H9 (cell line): ENCODE results near the gene ULK4. TPM values are rescaled to one million over a fixed set of nuclear protein-coding genes. Genes with fewer than 3 reads are reported as not detected.

Experiments used
- DNase-seq: peaks from one replicate; pipeline ENCODE4 v3.0.0-alpha.2; 2017
- H2AFZ ChIP-seq: one replicate; pipeline ENCODE4 v1.6.1; 2013; ENCODE audit warnings: mild to moderate bottlenecking, low read length, control low read depth, moderate library complexity
- H2AK5ac ChIP-seq: 2 replicates; pipeline ENCODE4 v1.6.1; 2013; ENCODE audit warnings: low read length, control low read depth, mixed read lengths; ENCODE audit not compliant: insufficient read length
- H2BK120ac ChIP-seq: one replicate; pipeline ENCODE4 v1.6.1; 2013; ENCODE audit warnings: low read depth, mild to moderate bottlenecking, low read length, control low read depth, inconsistent platforms; ENCODE audit not compliant: poor library complexity, severe bottlenecking
- H2BK12ac ChIP-seq: 2 replicates; pipeline ENCODE4 v1.6.1; 2013; ENCODE audit warnings: low read length, control low read depth, mixed read lengths, low read depth; ENCODE audit not compliant: insufficient read length
- H2BK15ac ChIP-seq: 2 replicates; pipeline ENCODE4 v1.6.1; 2013; ENCODE audit warnings: low read depth, low read length, control low read depth
- H2BK20ac ChIP-seq: one replicate; pipeline ENCODE4 v1.6.1; 2013; ENCODE audit warnings: low read depth, mild to moderate bottlenecking, low read length, control low read depth, inconsistent platforms; ENCODE audit not compliant: poor library complexity, severe bottlenecking
- H2BK5ac ChIP-seq: 2 replicates; pipeline ENCODE4 v1.6.1; 2013; ENCODE audit warnings: low read length, control low read depth, mixed read lengths; ENCODE audit not compliant: insufficient read length
- H3K14ac ChIP-seq: 2 replicates; pipeline ENCODE4 v1.6.1; 2013; ENCODE audit warnings: low read length, control low read depth; ENCODE audit not compliant: insufficient read depth
- H3K18ac ChIP-seq: 2 replicates; pipeline ENCODE4 v1.6.1; 2013; ENCODE audit warnings: low read depth, mild to moderate bottlenecking, mixed read lengths, low read length, control low read depth; ENCODE audit not compliant: insufficient read length
- H3K23ac ChIP-seq: 2 replicates; pipeline ENCODE4 v1.6.1; 2013; ENCODE audit warnings: low read length, control low read depth, mixed read lengths, low read depth; ENCODE audit not compliant: insufficient read length
- H3K23me2 ChIP-seq: 2 replicates; pipeline ENCODE4 v1.6.1; 2013; ENCODE audit warnings: low read depth, mild to moderate bottlenecking, mixed read lengths, low read length, control low read depth; ENCODE audit not compliant: insufficient read length, poor library complexity, severe bottlenecking
- H3K27ac ChIP-seq: 2 replicates; pipeline ENCODE4 v1.5.1; 2013; ENCODE audit warnings: low read length, control low read depth, mixed read lengths, low read depth; ENCODE audit not compliant: insufficient read length
- H3K27me3 ChIP-seq: 2 replicates; pipeline ENCODE4 v1.6.1; 2013; ENCODE audit warnings: low read length, control low read depth, inconsistent platforms; ENCODE audit not compliant: insufficient read depth
- H3K4ac ChIP-seq: 2 replicates; pipeline ENCODE4 v1.6.1; 2013; ENCODE audit warnings: low read depth, mild to moderate bottlenecking, control low read depth, inconsistent platforms, low read length, moderate library complexity
- H3K4me1 ChIP-seq: 2 replicates; pipeline ENCODE4 v1.6.1; 2013; ENCODE audit warnings: low read length, control low read depth, inconsistent platforms; ENCODE audit not compliant: insufficient read depth
- H3K4me2 ChIP-seq: 2 replicates; pipeline ENCODE4 v1.6.1; 2013; ENCODE audit warnings: low read length, control low read depth, mixed read lengths; ENCODE audit not compliant: insufficient read length, insufficient read depth
- H3K56ac ChIP-seq: 2 replicates; pipeline ENCODE4 v1.6.1; 2013; ENCODE audit warnings: low read depth, mild to moderate bottlenecking, mixed read lengths, low read length, control low read depth; ENCODE audit not compliant: insufficient read length
- H3K79me1 ChIP-seq: 2 replicates; pipeline ENCODE4 v1.6.1; 2013; ENCODE audit warnings: low read depth, mild to moderate bottlenecking, moderate library complexity, low read length, control low read depth, inconsistent platforms; ENCODE audit not compliant: insufficient read depth, poor library complexity, severe bottlenecking
- H3K79me2 ChIP-seq: 2 replicates; pipeline ENCODE4 v1.6.1; 2013; ENCODE audit warnings: low read length, control low read depth, inconsistent platforms; ENCODE audit not compliant: insufficient read depth
- H3K9ac ChIP-seq: 2 replicates; pipeline ENCODE4 v1.6.1; 2013; ENCODE audit warnings: low read length, control low read depth, mixed read lengths; ENCODE audit not compliant: insufficient read length; ENCODE audit errors: extremely low read depth
- H3K9me3 ChIP-seq: one replicate; pipeline ENCODE4 v1.6.1; 2013; ENCODE audit warnings: low read depth, low read length, inconsistent platforms; ENCODE audit not compliant: control insufficient read depth
- H3T11ph ChIP-seq: one replicate; pipeline ENCODE4 v1.6.1; 2013; ENCODE audit warnings: mild to moderate bottlenecking, low read length, control low read depth, inconsistent platforms
- H4K20me1 ChIP-seq: one replicate; pipeline ENCODE4 v1.6.1; 2013; ENCODE audit not compliant: control insufficient read depth, insufficient read length, insufficient read depth
- H4K5ac ChIP-seq: 2 replicates; pipeline ENCODE4 v1.6.1; 2013; ENCODE audit warnings: low read depth, mild to moderate bottlenecking, mixed read lengths, low read length, control low read depth; ENCODE audit not compliant: insufficient read length
- H4K8ac ChIP-seq: replicated peaks from 2 replicates; pipeline ENCODE4 v1.6.1; 2013; ENCODE audit warnings: low read length, control low read depth, mixed read lengths, low read depth; ENCODE audit not compliant: insufficient read length
- H4K91ac ChIP-seq: 2 replicates; pipeline ENCODE4 v1.6.1; 2013; ENCODE audit warnings: low read depth, mild to moderate bottlenecking, moderate library complexity, mixed read lengths, low read length, control low read depth; ENCODE audit not compliant: insufficient read length
- H3K27ac Mint-ChIP-seq, 3 experiments: 2 replicates in 2 of 3; 3 replicates in 1 of 3; pipeline ENCODE4 v1.8.0; 2020 to 2021; ENCODE audit warnings: mixed read lengths in 3 of 3, mild to moderate bottlenecking in 1 of 3, moderate library complexity in 1 of 3
- H3K27me3 Mint-ChIP-seq: 2 replicates; pipeline ENCODE4 v1.8.0; 2021; ENCODE audit warnings: low read depth, mild to moderate bottlenecking, moderate library complexity, mixed read lengths
- H3K36me3 Mint-ChIP-seq, 3 experiments: 2 replicates in 2 of 3; 3 replicates in 1 of 3; pipeline ENCODE4 v1.8.0; 2020 to 2021; ENCODE audit warnings: low read depth in 3 of 3, mixed read lengths in 3 of 3; ENCODE audit not compliant: insufficient read depth in 1 of 3
- H3K4me1 Mint-ChIP-seq, 2 experiments: 2 replicates each; pipeline ENCODE4 v1.8.0; 2020; ENCODE audit warnings: mixed read lengths in 2 of 2
- H3K4me3 Mint-ChIP-seq, 2 experiments: 2 replicates in 1 of 2; 3 replicates in 1 of 2; pipeline ENCODE4 v1.8.0; 2020 to 2021; ENCODE audit warnings: mild to moderate bottlenecking in 2 of 2, mixed read lengths in 2 of 2, moderate library complexity in 1 of 2
- H3K9me3 Mint-ChIP-seq, 2 experiments: 2 replicates in 1 of 2; 3 replicates in 1 of 2; pipeline ENCODE4 v1.8.0; 2020; ENCODE audit warnings: mild to moderate bottlenecking in 2 of 2, mixed read lengths in 2 of 2, moderate library complexity in 1 of 2
- CTCF ChIP-seq: fragments of 200-600 bp; sonication (generic); conservative IDR thresholded peaks from 3 replicates; pipeline ENCODE4 v1.8.0; 2021; ENCODE audit warnings: antibody characterized with exemption, mild to moderate bottlenecking
- WGBS: extraction: QIAGEN DNeasy Blood & Tissue Kit; methylation state at CpG from one replicate; pipeline ENCODE4 v1.1.7; 2013; ENCODE audit warnings: missing lambda C conversion rate, low lambda C conversion rate, mixed read lengths; ENCODE audit not compliant: insufficient read length; ENCODE audit errors: extremely low coverage; 5-methylcytosine and 5-hydroxymethylcytosine counted together
- total RNA-seq: library from RNA; stranded (reverse); gene quantifications from 2 replicates; pipeline ENCODE4 v1.2.1, GENCODE V29; 2021

Gene ULK4
- total RNA-seq, 1 experiment from 2014 or later: 12.9 TPM

- Histone ChIP-seq H3T11ph (no peak overlapping the region), H4K8ac (no peak overlapping the region), H3K4me2 (no peak overlapping the region), H4K5ac (no peak overlapping the region), H3K4me1 (no peaks in the 10 kb centered on the region), H3K27ac (no peak overlapping the region), H3K9ac (no peak overlapping the region), H2AFZ (no peak overlapping the region), H3K14ac (no peak overlapping the region), H2AK5ac (no peak overlapping the region), H3K4ac (no peak overlapping the region), H2BK20ac (no peak overlapping the region), H3K27me3 (no peaks in the 10 kb centered on the region), H3K79me1 (no peaks in the 10 kb centered on the region), H4K91ac (no peak overlapping the region), H2BK120ac (no peak overlapping the region), H3K56ac (no peak overlapping the region), H3K23me2 (no peaks in the 10 kb centered on the region), H3K18ac (no peak overlapping the region), H2BK12ac (no peak overlapping the region), H3K79me2 (no peaks in the 10 kb centered on the region), H3K9me3 (no peaks in the 10 kb centered on the region), H2BK15ac (no peak overlapping the region), H3K23ac (no peak overlapping the region), H4K20me1 (no peaks in the 10 kb centered on the region), H2BK5ac (no peak overlapping the region)
- DNase-seq: no peak
- TF ChIP-seq CTCF: no peak
- Mint-ChIP-seq H3K4me3 (no peak overlapping the region), H3K36me3 (peaks cover 2 to 9% (median 2%) of the 10 kb centered on the region in 3 experiments; a peak in 4 of 7 replicates), H3K27me3 (no peaks in the 10 kb centered on the region; the same call in 1 of the 2 replicates), H3K4me1 (peaks cover 4 to 7% of the 10 kb centered on the region in 2 experiments; a peak in 2 of 4 replicates), H3K9me3 (peaks cover 8 to 12% of the 10 kb centered on the region in 2 experiments), H3K27ac (no peak overlapping the region)
- WGBS: no CpG with 5 or more reads among the region's 1 CpG
These were observed 39.9 kb upstream of the ULK4 start for GRCh38 chr3:42001777-42002176.
